Nephron (organoid): Measurements from ENCODE around the gene MORN4.

Experiments used
- H3K27ac Mint-ChIP-seq, 3 experiments: 2 replicates each; pipeline ENCODE4 v1.8.0; 2020; ENCODE audit warnings: mixed read lengths in 3 of 3, mild to moderate bottlenecking in 2 of 3, moderate library complexity in 1 of 3
- H3K27me3 Mint-ChIP-seq: 2 replicates; pipeline ENCODE4 v1.8.0; 2021; ENCODE audit warnings: low read depth, mild to moderate bottlenecking, moderate library complexity, mixed read lengths
- H3K36me3 Mint-ChIP-seq: 2 replicates; pipeline ENCODE4 v1.8.0; 2020; ENCODE audit warnings: low read depth, mixed read lengths
- H3K4me1 Mint-ChIP-seq: 2 replicates; pipeline ENCODE4 v1.8.0; 2020; ENCODE audit warnings: mixed read lengths
- H3K4me3 Mint-ChIP-seq, 3 experiments: 2 replicates each; pipeline ENCODE4 v1.8.0; 2020; ENCODE audit warnings: mild to moderate bottlenecking in 3 of 3, mixed read lengths in 3 of 3, moderate library complexity in 2 of 3
- H3K9me3 Mint-ChIP-seq: 2 replicates; pipeline ENCODE4 v1.8.0; 2020; ENCODE audit warnings: mixed read lengths
- CTCF ChIP-seq, 3 experiments: fragments of 200-600 bp; sonication (generic); IDR thresholded peaks; one replicate each; pipeline ENCODE4 v1.5.0; 2021; ENCODE audit warnings: antibody characterized with exemption in 3 of 3; ENCODE audit not compliant: unreplicated experiment in 3 of 3

MORN4 gene

GRCh38 chr10:97673736-97674525, 40.6 kb upstream of the MORN4 start:
- Mint-ChIP-seq H3K4me3 (no peak overlapping the region), H3K27me3 (no peaks in the 10 kb centered on the region), H3K36me3 (peaks cover 37% of the 10 kb centered on the region), H3K27ac (peak overlapping the region; percentile 16 to 78 (median 59)), H3K9me3 (no peaks in the 10 kb centered on the region), H3K4me1 (no peaks in the 10 kb centered on the region)
- no peak for TF ChIP-seq CTCF (IDR thresholded peaks at IDR 0.05; ENCODE audit: unreplicated experiment in 3 of 3)

GRCh38 chr10:97669571-97669970, 36.3 kb upstream of the MORN4 start:
- no peaks in the 10 kb centered on the region for H3K9me3 Mint-ChIP-seq
- no peak overlapping the region for H3K27ac Mint-ChIP-seq
- H3K4me1 Mint-ChIP-seq, result no peaks in the 10 kb centered on the region
- no peak for TF ChIP-seq CTCF (IDR thresholded peaks at IDR 0.05; ENCODE audit: unreplicated experiment in 3 of 3)
- no peaks in the 10 kb centered on the region for H3K27me3 Mint-ChIP-seq
- H3K36me3 Mint-ChIP-seq, result peaks cover 54% of the 10 kb centered on the region
- H3K4me3 Mint-ChIP-seq, result no peak overlapping the region

GRCh38 chr10:97667463-97667862, 34.2 kb upstream of the MORN4 start:
- H3K9me3 Mint-ChIP-seq, result no peaks in the 10 kb centered on the region
- no peaks in the 10 kb centered on the region for H3K4me1 Mint-ChIP-seq
- no peak for TF ChIP-seq CTCF (IDR thresholded peaks at IDR 0.05; ENCODE audit: unreplicated experiment in 3 of 3)
- H3K27ac Mint-ChIP-seq, result no peak overlapping the region
- H3K36me3 Mint-ChIP-seq, result peaks cover 59% of the 10 kb centered on the region
- H3K4me3 Mint-ChIP-seq, result no peak overlapping the region
- no peaks in the 10 kb centered on the region for H3K27me3 Mint-ChIP-seq

GRCh38 chr10:97666992-97667391, 33.7 kb upstream of the MORN4 start:
- no peak for TF ChIP-seq CTCF (IDR thresholded peaks at IDR 0.05; ENCODE audit: unreplicated experiment in 3 of 3)
- Mint-ChIP-seq H3K36me3 (peaks cover 59% of the 10 kb centered on the region), H3K27me3 (no peaks in the 10 kb centered on the region), H3K27ac (no peak overlapping the region), H3K4me1 (no peaks in the 10 kb centered on the region), H3K9me3 (no peaks in the 10 kb centered on the region), H3K4me3 (no peak overlapping the region)

GRCh38 chr10:97664282-97664850, 31.1 kb upstream of the MORN4 start:
- H3K4me1 Mint-ChIP-seq, result no peaks in the 10 kb centered on the region
- H3K27me3 Mint-ChIP-seq, result no peaks in the 10 kb centered on the region
- H3K4me3 Mint-ChIP-seq, result no peak overlapping the region
- no peaks in the 10 kb centered on the region for H3K9me3 Mint-ChIP-seq
- no peak for TF ChIP-seq CTCF (IDR thresholded peaks at IDR 0.05; ENCODE audit: unreplicated experiment in 3 of 3)
- peaks cover 56% of the 10 kb centered on the region for H3K36me3 Mint-ChIP-seq
- no peak overlapping the region for H3K27ac Mint-ChIP-seq

GRCh38 chr10:97659589-97659988, 26.3 kb upstream of the MORN4 start:
- H3K27ac Mint-ChIP-seq, result peak overlapping the region; percentile 41 to 88 (median 69)
- H3K36me3 Mint-ChIP-seq, result peaks cover 70% of the 10 kb centered on the region
- no peak for TF ChIP-seq CTCF (IDR thresholded peaks at IDR 0.05; ENCODE audit: unreplicated experiment in 3 of 3)
- H3K27me3 Mint-ChIP-seq, result no peaks in the 10 kb centered on the region
- H3K9me3 Mint-ChIP-seq, result no peaks in the 10 kb centered on the region
- no peak overlapping the region for H3K4me3 Mint-ChIP-seq
- H3K4me1 Mint-ChIP-seq, result no peaks in the 10 kb centered on the region
